NCI-H345 treated with DMSO at 0.1 percent for 48 hours (cell line): Measurements from ENCODE around the gene ST3GAL3.

Source experiments
- DNase-seq: peaks from one replicate; lab custom pipeline; 2025; ENCODE audit not compliant: unreplicated experiment; lab: John Stamatoyannopoulos, UW

Gene ST3GAL3

DNA sequence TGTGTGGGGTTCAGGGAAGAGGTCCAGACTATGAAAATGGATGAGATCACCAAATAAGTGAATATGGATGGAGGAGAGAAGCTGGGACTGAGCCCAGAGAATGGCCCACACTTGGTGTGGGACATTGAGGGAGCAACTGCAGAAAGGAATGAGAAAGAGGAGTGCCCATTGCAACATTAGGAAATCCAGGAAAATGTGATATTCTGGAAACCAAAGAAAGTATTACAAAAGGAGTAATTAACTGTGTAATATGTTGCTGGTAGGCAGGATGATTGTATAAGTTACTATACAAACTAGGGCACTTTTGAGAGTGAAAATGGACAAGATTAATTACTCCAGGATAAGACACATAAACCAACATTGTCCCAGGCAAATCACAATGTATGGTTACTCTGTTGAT lies 166.5 kb downstream of the ST3GAL3 start:
- DNase-seq, result no peak

- no peak for DNase-seq
These were observed 167.4 kb downstream of the ST3GAL3 start for GRCh38 chr1:43874716-43875115.

- DNase-seq, result no peak
These were observed 168.0 kb downstream of the ST3GAL3 start for GRCh38 chr1:43875331-43875730.

GRCh38 chr1:43877101-43877500 lies 169.8 kb downstream of the ST3GAL3 start:
- no peak for DNase-seq

GRCh38 chr1:43878440-43878839 lies 171.1 kb downstream of the ST3GAL3 start:
- no peak for DNase-seq

DNA sequence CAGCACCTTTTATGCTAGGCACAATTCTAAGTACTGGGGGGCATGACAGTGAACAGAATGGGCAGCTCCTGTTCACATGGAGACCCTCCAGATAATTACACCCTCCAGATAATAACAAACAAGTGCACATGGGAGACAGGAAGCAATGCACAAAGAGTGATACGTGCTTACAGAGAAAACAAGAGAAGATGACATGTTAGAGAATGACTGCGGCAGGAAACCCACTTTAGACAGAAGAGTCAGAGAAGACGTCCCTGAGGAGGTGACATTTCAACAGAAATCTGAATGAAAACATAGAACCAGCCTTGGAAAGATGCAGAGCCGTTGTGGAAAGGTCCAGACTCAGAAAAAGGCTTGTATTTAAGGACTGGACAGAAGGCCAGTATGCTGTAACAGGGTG lies 171.5 kb downstream of the ST3GAL3 start:
- peak; percentile 59 for DNase-seq

DNA sequence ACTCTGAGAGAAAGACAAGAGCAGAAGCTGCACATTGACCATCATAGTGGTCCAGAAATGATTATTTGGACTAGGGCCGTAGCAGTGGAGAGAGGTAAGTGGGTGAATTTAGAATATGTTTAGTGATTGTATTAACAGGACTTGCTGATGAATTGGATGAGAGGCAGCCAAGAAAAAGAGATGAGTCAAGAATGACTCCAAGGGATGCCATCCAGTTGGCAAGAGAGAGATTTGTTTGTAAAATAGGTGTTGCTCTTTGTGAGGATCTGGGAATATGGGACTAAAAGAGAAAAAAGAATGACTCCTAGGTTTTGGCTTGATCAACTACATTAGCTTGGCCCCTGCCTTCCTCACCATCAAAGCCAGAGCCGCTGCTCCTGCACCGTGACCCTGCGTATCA lies 172.1 kb downstream of the ST3GAL3 start:
- DNase-seq, result no peak

GRCh38 chr1:43879996-43880395 lies 172.7 kb downstream of the ST3GAL3 start:
- no peak for DNase-seq

DNA sequence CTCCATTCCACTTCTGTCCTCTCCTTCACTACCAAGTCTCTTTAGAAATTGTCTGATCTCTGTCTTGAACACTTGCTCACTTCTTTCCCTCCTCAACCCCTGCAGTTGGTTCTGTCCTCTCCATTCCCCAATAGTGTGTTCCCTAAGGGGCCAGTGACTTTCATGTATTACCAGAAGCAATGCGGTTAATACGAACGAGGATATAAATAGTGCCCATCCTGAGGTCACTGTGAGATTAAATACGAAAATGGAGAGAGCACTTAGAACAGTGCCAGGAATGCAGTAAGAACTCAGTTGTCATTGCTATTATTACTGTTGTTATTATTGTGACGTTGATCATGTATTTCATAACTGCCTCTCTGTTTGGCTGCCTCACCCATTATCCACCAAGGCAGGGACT lies 173.3 kb downstream of the ST3GAL3 start:
- DNase-seq, result no peak

DNA sequence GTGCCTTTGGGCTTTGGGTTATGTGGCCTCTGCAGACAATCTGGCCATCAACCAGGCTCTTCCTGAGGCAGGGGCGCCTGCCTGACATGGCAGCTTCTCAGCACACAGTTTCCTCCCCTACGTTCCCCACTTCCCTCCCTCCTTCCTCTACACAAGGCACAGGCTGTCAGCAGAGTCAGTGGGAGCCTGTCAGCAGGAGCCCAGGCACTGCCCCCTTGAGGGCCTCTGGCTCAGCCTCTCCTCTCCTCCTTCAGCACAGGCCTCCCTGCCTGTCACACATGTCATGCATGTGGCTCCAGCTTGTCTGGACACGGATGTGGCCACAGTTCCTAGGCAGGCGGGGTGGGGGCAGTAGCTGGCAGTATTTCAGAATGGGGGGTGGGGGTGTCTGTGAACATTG lies 174.1 kb downstream of the ST3GAL3 start:
- DNase-seq, result no peak

DNA sequence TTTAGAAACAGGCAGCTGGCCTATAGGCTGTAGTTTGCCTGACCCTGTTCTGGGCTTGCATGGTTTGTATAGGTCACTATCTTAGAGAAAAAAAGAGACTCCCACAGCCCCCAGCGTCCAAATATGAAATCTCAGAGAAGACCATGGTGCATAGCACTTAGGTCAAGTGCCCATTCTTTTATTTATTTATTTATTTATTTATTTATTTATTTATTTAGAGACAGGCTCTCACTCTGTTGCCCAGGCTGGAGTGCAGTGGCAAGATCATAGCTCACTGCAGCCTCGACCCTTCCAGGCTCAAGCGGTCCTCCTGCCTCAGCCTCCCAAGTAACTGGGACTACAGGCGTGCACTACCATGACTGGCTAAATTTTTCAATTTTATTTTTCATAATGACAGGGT lies 175.4 kb downstream of the ST3GAL3 start:
- DNase-seq, result no peak

GRCh38 chr1:43883321-43883720 lies 176.0 kb downstream of the ST3GAL3 start:
- no peak for DNase-seq

GRCh38 chr1:43885279-43885801 lies 178.0 kb downstream of the ST3GAL3 start:
- no peak for DNase-seq

GRCh38 chr1:43887748-43888147 lies 180.4 kb downstream of the ST3GAL3 start:
- no peak for DNase-seq

DNA sequence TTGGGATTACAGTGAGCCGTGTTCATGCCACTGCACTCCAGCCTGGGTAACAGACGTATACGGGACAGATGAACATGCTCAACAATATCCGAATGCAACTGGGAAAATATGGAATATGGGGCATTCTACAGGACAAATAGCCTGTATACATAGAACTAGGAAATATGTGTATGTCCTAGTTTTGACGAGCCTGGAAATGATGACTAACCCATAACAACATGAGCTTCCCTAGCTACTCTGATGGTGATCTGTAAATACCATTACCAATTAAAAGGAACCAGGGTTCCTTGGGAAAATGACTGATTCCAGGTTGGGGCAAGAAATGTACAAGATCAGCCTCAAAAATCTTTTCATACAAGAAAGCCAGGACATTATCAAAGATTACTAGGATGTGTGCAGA lies 183.5 kb downstream of the ST3GAL3 start:
- DNase-seq, result no peak

DNA sequence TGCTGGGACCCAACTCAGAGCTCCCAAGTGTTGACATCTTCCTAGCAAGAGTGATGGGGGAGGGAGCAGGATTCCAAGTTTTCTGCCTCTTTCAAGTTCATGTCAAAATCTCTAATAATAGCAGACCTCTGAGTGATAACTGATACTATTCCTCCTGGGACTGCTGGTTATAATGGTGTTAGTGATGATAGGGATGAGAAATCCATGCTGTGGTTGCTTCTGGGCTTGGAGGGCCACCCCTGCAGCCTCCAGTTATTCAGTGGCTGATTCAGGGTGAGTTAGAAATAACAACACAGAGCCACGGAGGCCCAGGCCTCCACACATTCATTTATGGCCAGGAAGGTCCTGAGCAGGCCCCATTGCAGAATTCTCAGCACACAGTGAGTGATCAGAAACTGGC lies 185.7 kb downstream of the ST3GAL3 start:
- no peak for DNase-seq

DNA sequence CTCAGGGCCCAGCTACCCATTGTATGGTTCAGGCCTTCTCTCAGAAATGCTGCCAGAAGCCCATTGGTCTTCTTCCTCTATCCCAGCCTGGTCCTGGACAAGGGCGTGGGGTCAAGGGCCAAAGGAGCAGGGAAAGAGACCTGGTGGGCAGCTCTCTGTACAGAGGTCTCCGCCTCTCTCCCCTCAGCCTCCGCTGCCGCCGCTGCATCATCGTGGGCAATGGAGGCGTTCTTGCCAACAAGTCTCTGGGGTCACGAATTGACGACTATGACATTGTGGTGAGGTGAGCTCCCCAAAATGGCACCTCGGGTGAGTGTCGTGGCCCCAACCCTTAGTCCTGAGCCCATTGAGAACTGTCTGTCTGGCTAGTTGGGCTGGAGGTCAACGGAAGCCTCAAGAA lies 191.6 kb downstream of the ST3GAL3 start:
- no peak for DNase-seq

DNA sequence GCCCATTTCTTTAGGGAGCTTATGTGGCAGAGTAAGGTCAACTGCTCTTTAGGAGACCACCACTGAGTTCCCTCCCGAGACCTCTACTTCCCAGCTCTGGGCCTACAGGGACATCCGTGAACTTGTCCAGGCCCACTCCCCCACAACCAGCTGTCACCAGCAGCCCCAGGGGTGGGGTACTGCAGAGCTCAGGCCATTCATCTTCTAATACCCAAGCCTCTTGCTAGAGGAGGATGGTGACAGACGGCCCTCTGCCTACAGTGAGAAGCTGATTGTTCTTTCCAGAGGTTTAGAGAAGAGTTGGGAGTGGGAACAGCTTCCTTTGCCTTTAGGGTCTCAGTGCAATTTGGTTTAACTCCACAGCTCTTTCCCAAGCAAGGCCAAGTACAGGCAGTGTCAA lies 193.1 kb downstream of the ST3GAL3 start:
- DNase-seq, result no peak

- no peak for DNase-seq
These were observed 194.0 kb downstream of the ST3GAL3 start for GRCh38 chr1:43901196-43901961.

DNA sequence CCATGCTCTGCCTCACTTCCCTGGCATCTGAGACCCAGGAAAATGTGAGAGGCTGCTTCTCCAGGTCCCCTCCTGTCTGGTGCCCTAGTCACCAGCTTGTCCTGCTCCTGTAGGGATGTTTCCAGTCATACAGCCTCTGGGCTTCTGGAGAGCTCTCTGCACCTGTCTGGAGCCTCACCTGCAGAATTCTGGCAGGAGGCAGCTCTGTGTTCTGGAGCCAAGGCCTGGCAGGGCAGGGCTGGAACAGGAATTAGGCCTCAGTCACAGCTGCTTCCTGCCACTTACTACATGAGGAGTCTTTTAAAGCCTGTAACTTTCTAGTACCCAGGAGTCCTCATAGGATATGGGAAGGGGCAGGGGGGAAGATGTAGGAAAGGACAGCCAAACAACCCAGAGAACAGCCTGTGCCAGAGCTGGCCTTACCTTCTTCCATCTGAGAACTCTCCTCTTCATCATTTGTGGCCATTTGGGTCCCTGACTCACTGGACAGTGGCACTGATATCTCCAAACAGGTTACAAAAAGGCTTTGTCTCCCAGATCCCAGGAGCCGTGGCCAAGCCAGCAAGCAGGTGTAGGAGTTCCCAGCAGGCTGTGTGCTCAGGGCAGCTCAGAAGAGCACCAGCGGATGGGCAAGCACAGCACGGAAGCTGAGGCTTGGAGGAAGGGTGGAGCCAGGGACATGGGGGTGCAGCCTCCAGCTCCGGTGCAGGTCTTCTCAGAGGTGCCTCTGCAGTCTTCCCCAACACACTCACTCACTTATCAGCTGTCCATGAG lies 194.9 kb downstream of the ST3GAL3 start:
- no peak for DNase-seq

DNA sequence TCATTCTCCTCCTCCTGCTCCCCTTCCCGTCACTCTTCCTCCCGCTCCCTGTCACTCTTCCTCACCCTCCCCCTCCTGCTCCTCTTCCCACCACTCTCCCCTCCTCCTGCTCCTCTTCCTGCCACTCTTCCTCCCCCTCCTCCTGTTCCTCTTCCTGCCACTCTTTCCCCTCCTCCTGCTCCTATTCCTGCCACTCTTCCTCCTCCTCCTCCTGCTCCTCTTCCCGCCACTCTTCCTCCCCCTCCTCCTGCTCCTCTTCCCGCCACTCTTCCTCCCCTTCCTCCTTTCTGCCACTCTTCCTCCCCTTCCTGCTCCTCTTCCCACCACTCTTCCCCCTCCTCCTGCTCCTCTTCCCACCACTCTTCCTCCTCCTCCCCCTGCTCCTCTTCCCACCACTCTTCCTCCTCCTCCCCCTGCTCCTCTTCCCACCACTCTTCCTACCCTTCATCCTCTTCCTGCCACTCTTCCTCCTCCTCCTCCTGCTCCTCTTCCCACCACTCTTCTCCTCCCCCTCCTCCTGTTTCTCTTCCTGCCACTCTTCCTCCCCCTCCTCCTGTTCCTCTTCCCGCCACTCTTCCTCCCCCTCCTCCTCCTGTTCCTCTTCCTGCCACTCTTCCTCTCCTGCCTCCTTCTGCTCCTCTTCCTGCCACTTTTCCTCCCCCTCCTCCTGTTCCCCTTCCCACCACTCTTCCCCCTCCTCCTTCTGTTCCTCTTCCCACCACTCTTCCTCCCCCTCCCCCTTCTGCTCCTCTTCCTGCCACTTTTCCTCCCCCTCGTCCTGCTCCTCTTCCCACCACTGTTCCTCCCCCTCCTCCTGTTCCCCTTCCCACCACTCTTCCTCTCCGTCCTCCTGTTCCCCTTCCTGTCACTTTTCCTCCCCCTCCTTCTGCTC lies 197.6 kb downstream of the ST3GAL3 start:
- DNase-seq, result no peak
